SK-N-SH treated with all-trans-retinoic acid at 6 μM for 48 hours (cell line): ENCODE measurements around the gene FNBP1L.

ENCODE experiments used
- ATAC-seq: fragments of 200-7000 bp; cut with Tn5 transposase; 3 replicates; pipeline ENCODE4 v1.9.1; 2020; ENCODE audit warnings: mild to moderate bottlenecking, moderate library complexity
- ARNTL ChIP-seq: fragments of 450-650 bp; formaldehyde crosslinking; IDR thresholded peaks from 2 replicates; pipeline ENCODE4 v1.5.0; 2020; ENCODE audit warnings: low read depth, mild to moderate bottlenecking, moderate library complexity, borderline replicate concordance
- BACH2 ChIP-seq: fragments of 250-450 bp; sonication (Bioruptor Pico); IDR thresholded peaks from 2 replicates; pipeline ENCODE4 v1.9.0; 2021; ENCODE audit warnings: mild to moderate bottlenecking, borderline replicate concordance
- CSDC2 ChIP-seq: fragments of 250-450 bp; sonication (Bioruptor Pico); IDR thresholded peaks from 2 replicates; pipeline ENCODE4 v1.5.0; 2020; ENCODE audit warnings: mild to moderate bottlenecking, moderate library complexity
- ESRRG ChIP-seq: fragments of 250-450 bp; sonication (Bioruptor Pico); IDR thresholded peaks from 2 replicates; pipeline ENCODE4 v1.6.1; 2021; ENCODE audit warnings: mild to moderate bottlenecking
- GLIS3 ChIP-seq: fragments of 250-450 bp; sonication (Bioruptor Pico); IDR thresholded peaks from 2 replicates; pipeline ENCODE4 v1.5.0; 2020; ENCODE audit warnings: mild to moderate bottlenecking, moderate library complexity
- PPARA ChIP-seq: fragments of 250-450 bp; sonication (Bioruptor Pico); IDR thresholded peaks from 2 replicates; pipeline ENCODE4 v1.5.0; 2020; ENCODE audit warnings: mild to moderate bottlenecking, borderline replicate concordance
- RARB ChIP-seq: fragments of 250-450 bp; sonication (Bioruptor Pico); IDR thresholded peaks from 2 replicates; pipeline ENCODE4 v1.8.0; 2021; ENCODE audit warnings: mild to moderate bottlenecking, moderate library complexity
- SNAI2 ChIP-seq: fragments of 250-450 bp; sonication (Bioruptor Pico); IDR thresholded peaks from 2 replicates; pipeline ENCODE4 v1.5.0; 2020; ENCODE audit warnings: mild to moderate bottlenecking, moderate library complexity
- TCF4 ChIP-seq: fragments of 250-450 bp; sonication (Bioruptor Pico); IDR thresholded peaks from 2 replicates; pipeline ENCODE4 v1.8.0; 2021; ENCODE audit warnings: mild to moderate bottlenecking, moderate library complexity, borderline replicate concordance
- TOX ChIP-seq: fragments of 250-450 bp; sonication (Bioruptor Pico); IDR thresholded peaks from 2 replicates; pipeline ENCODE4 v1.8.0; 2021; ENCODE audit warnings: mild to moderate bottlenecking, moderate library complexity, borderline replicate concordance
- ZC3H10 ChIP-seq: fragments of 250-450 bp; sonication (Bioruptor Pico); IDR thresholded peaks from 2 replicates; pipeline ENCODE4 v1.5.1; 2021; ENCODE audit warnings: mild to moderate bottlenecking, moderate library complexity
- ZFP3 ChIP-seq: fragments of 250-450 bp; sonication (Bioruptor Pico); IDR thresholded peaks from 2 replicates; pipeline ENCODE4 v1.5.0; 2020; ENCODE audit warnings: mild to moderate bottlenecking, moderate library complexity
- ZFP30 ChIP-seq: fragments of 450-650 bp; formaldehyde crosslinking; IDR thresholded peaks from 2 replicates; pipeline ENCODE4 v1.5.0; 2022; ENCODE audit warnings: mild to moderate bottlenecking, moderate library complexity
- ZNF8 ChIP-seq: fragments of 450-650 bp; formaldehyde crosslinking; IDR thresholded peaks from 2 replicates; pipeline ENCODE4 v1.5.0; 2020; ENCODE audit warnings: mild to moderate bottlenecking, moderate library complexity
- TF ChIP-seq, protein P1 (sequence below): fragments of 250-450 bp; sonication (Bioruptor Pico); IDR thresholded peaks from 2 replicates; pipeline ENCODE4 v1.5.1; 2020; ENCODE audit warnings: low read depth, mild to moderate bottlenecking, moderate library complexity
- TF ChIP-seq, protein P2 (sequence below): fragments of 250-450 bp; sonication (Bioruptor Pico); IDR thresholded peaks from 2 replicates; pipeline ENCODE4 v1.8.0; 2020; ENCODE audit warnings: mild to moderate bottlenecking, moderate library complexity, borderline replicate concordance
- TF ChIP-seq, protein P3 (sequence below): fragments of 250-450 bp; sonication (Bioruptor Pico); IDR thresholded peaks from 2 replicates; pipeline ENCODE4 v1.5.0; 2020; ENCODE audit warnings: mild to moderate bottlenecking, moderate library complexity
- TF ChIP-seq, protein P4 (sequence below): fragments of 250-450 bp; sonication (Bioruptor Pico); IDR thresholded peaks from 2 replicates; pipeline ENCODE4 v1.8.0; 2021; ENCODE audit warnings: low read depth, mild to moderate bottlenecking, moderate library complexity, borderline replicate concordance

FNBP1L gene

DNA sequence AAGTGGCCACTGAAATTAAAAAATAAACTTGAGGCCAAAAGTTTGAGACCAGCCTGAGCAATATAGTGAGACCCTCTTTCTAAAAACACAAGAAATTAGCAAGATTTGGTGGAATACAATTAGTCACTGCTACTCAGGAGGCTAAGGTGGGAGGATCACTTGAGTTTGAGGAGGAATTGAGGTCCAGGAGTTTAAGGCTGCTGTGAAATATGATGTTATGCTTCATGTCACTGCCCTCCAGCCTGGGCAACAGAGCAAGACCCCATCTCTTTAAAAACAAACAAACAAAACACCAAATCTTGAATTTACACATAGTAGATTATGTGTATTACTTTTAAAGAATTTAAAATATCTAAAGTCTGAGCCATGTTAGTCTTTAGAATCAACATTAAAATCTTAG is 6.3 kb upstream of the FNBP1L start:
- TF ChIP-seq, protein P1, sequence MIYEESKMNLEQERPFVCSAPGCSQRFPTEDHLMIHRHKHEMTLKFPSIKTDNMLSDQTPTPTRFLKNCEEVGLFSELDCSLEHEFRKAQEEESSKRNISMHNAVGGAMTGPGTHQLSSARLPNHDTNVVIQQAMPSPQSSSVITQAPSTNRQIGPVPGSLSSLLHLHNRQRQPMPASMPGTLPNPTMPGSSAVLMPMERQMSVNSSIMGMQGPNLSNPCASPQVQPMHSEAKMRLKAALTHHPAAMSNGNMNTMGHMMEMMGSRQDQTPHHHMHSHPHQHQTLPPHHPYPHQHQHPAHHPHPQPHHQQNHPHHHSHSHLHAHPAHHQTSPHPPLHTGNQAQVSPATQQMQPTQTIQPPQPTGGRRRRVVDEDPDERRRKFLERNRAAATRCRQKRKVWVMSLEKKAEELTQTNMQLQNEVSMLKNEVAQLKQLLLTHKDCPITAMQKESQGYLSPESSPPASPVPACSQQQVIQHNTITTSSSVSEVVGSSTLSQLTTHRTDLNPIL (CRISPR knock-in tag) = no peak
- TF ChIP-seq ZFP30 (no peak), ZC3H10 (CRISPR knock-in tag) (no peak), ZFP3 (CRISPR knock-in tag) (no peak)
- TF ChIP-seq, all 23 proteins: peak for 0
- ATAC-seq = no peak

DNA sequence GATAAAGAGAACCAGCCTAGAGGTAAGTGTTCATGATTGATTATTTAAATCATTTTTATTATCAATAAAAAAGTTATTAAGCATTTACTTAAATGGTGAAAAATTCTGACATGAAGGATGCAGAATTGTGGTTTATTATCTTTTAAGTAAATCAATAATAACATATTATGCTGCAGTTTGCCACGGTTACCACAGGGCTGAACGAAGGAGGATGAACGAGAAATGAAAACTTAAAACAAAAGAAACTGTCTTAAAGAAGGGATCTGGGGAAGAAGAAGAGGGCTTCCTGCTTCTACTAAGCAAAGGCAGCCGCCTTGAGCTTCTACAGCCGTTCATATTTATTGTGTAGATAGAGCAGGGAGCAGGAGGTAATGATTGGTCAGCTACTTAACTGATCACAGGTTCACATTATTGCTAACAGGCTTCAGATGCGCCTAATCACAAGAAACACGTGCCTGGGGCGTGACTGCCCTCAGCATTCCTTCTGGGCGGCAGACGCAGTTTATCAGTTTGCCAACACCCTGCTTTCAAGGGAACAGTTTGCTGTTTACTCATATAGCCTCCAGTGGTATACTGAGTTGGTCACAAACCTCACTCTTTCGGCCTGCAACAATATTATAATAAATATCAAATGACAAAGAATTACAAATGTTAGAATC is 5.8 kb upstream of the FNBP1L start:
- TF ChIP-seq TCF4 (CRISPR knock-in tag) = no peak
- TF ChIP-seq, protein P2, sequence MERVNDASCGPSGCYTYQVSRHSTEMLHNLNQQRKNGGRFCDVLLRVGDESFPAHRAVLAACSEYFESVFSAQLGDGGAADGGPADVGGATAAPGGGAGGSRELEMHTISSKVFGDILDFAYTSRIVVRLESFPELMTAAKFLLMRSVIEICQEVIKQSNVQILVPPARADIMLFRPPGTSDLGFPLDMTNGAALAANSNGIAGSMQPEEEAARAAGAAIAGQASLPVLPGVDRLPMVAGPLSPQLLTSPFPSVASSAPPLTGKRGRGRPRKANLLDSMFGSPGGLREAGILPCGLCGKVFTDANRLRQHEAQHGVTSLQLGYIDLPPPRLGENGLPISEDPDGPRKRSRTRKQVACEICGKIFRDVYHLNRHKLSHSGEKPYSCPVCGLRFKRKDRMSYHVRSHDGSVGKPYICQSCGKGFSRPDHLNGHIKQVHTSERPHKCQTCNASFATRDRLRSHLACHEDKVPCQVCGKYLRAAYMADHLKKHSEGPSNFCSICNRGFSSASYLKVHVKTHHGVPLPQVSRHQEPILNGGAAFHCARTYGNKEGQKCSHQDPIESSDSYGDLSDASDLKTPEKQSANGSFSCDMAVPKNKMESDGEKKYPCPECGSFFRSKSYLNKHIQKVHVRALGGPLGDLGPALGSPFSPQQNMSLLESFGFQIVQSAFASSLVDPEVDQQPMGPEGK (CRISPR knock-in tag) = no peak
- TF ChIP-seq, protein P3, sequence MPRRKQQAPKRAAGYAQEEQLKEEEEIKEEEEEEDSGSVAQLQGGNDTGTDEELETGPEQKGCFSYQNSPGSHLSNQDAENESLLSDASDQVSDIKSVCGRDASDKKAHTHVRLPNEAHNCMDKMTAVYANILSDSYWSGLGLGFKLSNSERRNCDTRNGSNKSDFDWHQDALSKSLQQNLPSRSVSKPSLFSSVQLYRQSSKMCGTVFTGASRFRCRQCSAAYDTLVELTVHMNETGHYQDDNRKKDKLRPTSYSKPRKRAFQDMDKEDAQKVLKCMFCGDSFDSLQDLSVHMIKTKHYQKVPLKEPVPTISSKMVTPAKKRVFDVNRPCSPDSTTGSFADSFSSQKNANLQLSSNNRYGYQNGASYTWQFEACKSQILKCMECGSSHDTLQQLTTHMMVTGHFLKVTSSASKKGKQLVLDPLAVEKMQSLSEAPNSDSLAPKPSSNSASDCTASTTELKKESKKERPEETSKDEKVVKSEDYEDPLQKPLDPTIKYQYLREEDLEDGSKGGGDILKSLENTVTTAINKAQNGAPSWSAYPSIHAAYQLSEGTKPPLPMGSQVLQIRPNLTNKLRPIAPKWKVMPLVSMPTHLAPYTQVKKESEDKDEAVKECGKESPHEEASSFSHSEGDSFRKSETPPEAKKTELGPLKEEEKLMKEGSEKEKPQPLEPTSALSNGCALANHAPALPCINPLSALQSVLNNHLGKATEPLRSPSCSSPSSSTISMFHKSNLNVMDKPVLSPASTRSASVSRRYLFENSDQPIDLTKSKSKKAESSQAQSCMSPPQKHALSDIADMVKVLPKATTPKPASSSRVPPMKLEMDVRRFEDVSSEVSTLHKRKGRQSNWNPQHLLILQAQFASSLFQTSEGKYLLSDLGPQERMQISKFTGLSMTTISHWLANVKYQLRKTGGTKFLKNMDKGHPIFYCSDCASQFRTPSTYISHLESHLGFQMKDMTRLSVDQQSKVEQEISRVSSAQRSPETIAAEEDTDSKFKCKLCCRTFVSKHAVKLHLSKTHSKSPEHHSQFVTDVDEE (CRISPR knock-in tag) = no peak
- TF ChIP-seq, protein P1 (CRISPR knock-in tag) = no peak
- no peak for TF ChIP-seq ZFP3 (CRISPR knock-in tag)
- TF ChIP-seq BACH2 (CRISPR knock-in tag) = no peak
- no peak for TF ChIP-seq ZNF8 (CRISPR knock-in tag)
- TF ChIP-seq ZFP30 = no peak
- TF ChIP-seq RARB (CRISPR knock-in tag) = no peak
- no peak for TF ChIP-seq GLIS3 (CRISPR knock-in tag)
- no peak for TF ChIP-seq SNAI2 (CRISPR knock-in tag)
- TF ChIP-seq CSDC2 = no peak
- TF ChIP-seq ESRRG (CRISPR knock-in tag) = no peak
- TF ChIP-seq, all 23 proteins: peak for 0
- no peak for ATAC-seq

DNA sequence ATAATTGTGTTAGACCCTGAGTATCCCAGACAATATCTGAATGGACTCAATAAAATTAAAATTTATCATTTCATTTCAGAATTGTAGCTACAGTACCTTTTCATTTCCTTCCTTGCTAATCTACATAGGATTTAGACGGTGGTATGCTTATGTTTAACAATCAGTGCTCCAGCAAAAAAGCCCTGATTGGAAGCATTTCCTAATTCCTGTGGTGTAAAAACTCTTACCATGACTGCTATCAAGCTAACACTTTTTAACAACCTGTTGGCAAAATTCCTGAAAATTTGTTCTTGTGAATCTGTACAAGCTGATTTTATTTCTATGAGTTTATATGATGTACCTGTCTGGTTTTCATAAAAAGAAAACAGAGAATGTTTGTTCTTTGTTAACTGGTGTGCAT is 5.2 kb upstream of the FNBP1L start:
- TF ChIP-seq BACH2 (CRISPR knock-in tag) = no peak
- TF ChIP-seq, protein P2 (CRISPR knock-in tag) = no peak
- TF ChIP-seq CSDC2 = no peak
- TF ChIP-seq, protein P3 (CRISPR knock-in tag) = no peak
- TF ChIP-seq TOX = no peak
- TF ChIP-seq PPARA (CRISPR knock-in tag) = no peak
- TF ChIP-seq SNAI2 (CRISPR knock-in tag) = no peak
- TF ChIP-seq ZFP3 (CRISPR knock-in tag) = no peak
- no peak for TF ChIP-seq ZNF8 (CRISPR knock-in tag)
- no peak for TF ChIP-seq ZFP30
- no peak for TF ChIP-seq GLIS3 (CRISPR knock-in tag)
- TF ChIP-seq, protein P4, sequence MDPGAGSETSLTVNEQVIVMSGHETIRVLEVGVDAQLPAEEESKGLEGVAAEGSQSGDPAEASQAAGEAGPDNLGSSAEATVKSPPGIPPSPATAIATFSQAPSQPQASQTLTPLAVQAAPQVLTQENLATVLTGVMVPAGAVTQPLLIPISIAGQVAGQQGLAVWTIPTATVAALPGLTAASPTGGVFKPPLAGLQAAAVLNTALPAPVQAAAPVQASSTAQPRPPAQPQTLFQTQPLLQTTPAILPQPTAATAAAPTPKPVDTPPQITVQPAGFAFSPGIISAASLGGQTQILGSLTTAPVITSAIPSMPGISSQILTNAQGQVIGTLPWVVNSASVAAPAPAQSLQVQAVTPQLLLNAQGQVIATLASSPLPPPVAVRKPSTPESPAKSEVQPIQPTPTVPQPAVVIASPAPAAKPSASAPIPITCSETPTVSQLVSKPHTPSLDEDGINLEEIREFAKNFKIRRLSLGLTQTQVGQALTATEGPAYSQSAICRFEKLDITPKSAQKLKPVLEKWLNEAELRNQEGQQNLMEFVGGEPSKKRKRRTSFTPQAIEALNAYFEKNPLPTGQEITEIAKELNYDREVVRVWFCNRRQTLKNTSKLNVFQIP (CRISPR knock-in tag) = no peak
- TF ChIP-seq ARNTL (CRISPR knock-in tag) = no peak
- no peak for ATAC-seq
